ENCODE data around the gene CFAP210.
A peak's percentile ranks its signal among the peaks of the same experiment; 100 is the strongest.
"Not testable (repeated sequence)": the region's sequence is repeated elsewhere in the genome, so short reads cannot be mapped to it uniquely, and the experiment has no call there.

Gene CFAP210

DNA sequence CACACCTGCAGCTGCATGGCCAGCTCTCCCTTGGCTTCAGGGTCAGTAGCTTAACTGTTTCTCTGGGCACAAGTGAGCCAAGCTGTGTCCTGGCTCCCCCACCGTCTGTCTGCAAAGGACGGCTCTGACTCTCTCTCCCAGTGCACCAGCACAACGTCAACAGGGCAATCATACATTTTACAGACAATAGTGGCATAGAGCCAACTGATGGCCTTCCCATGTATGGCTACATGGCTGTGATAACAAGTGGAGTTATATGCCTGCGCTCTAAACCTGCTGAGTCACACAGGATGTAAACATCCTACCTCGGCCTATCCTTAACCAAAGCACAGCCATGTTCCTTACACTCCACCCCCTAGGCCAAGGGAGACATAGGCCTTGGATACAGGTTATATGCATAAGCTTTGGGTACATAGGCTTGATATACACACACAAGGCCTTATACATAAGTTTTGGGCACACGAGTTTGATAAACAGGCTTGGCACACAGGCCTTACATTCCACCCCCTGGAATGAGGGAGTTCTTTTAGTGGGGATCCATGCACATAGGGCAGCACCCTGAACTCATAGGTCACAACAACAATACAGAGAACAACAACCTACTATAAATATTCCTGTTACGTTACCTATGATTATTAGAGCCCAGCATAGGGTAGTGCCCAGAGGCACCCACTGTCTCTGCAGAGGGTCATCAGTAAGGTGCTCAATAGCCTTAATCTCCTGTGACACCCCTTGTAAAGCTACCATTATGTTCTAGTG lies 17.7 kb upstream of the CFAP210 start:
- DNase-seq, result no peak

- DNase-seq, result no peak
Observed at GRCh38 chr2:169709981-169710380, 15.8 kb upstream of the CFAP210 start.

DNA sequence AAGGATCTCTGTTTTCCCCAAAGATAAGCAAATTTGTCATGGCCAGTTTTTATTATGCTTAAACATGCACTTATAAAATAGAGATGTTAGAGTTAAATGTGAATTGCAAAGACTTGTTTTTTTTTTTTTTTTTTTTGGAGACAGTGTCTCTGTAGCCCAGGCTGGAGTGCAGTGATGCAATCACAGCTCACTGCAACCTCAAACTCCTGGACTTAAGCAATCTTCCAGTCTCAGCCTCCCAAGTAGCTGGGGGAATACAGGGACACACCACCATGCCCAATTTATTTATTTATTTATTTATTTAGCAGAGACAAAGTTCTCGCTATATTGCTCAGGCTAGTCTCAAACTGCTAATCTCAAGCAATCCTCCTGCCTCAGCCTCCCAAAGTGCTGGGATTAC lies 15.1 kb upstream of the CFAP210 start:
- no peak for DNase-seq

DNA sequence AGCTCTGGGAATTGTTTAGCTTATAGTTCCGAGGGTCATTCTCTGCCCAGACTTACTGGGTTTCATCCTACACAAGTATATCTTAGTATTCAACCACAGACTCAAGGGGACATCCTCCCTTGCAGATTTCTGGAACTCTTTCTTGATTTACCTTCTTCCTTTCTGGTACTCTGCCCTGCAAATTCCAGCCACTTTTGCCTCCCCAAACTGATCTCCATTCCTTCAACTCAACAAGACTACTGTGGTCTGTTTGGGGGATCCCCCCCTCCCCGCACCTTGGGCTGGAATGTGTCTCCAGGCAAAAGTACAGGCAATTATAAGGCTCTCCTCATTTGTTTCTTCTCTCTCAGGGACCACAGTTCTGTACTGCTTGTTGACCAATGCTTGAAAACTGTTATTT lies 13.4 kb upstream of the CFAP210 start:
- DNase-seq, result no peak

DNA sequence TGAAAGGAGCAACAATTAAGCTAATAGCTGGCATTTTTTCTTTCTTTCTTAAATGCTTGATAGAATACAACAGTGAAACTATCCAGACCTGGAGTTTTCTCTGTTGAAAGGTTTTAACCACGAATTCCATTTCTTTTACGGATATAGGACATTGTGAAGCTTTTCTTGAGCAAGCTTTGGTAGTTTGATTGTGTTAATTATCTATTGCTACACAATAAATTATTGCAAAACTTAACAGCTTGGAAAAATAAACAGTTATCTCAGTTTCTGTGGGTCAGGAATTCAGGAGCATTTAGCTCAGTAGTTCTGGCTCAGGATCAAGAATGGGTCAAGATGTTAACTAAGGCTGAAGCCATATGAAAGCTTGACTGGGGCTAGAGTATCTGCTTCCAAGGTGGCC lies 11.7 kb upstream of the CFAP210 start:
- no peak for DNase-seq

DNA sequence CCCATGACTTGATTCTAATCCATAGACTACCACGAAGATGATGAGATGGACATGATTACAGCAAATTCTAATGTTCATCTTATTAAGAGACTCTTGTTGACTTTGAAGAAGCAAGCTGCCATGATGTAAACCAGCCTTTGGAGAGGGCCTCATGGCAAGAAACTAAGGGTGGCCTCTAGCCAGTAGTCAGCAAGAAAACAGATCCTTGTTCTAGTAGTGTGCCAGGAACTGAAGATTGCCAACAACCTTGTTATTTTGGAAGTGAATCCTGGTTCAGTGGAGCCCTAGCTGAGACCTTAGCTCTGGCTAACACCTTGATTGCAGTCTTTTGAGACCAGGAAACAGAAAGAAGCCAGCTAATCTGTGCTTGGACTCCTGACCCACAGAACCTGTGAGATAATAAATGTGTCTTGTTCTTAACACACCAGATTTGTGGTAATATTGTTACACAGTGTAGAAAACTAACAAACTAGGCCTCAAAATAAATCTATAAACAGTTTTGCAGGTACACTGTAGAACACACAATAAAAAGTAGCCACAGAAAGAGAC lies 10.0 kb upstream of the CFAP210 start:
- no peak for DNase-seq

GRCh38 chr2:169702996-169703395 lies 8.8 kb upstream of the CFAP210 start:
- DNase-seq, result no peak

DNA sequence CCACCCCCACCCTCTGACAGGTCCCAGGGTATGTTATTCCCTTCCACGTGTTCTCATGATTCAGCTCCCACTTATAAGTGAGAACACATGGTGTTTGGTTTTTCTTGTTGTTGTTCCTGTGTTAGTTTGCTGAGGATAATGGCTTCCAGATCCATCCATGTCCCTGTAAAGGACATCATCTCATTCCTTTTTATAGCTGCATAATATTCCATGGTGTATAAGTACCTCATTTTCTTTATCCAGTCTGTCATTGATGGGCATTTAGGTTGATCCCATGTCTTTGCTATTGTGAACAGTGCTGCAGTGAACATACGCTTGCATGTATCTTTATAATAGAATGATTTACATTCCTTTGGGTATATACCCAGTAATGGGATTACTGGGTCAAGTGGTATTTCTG lies 5.0 kb upstream of the CFAP210 start:
- not testable (repeated sequence) for DNase-seq

GRCh38 chr2:169696381-169696780 lies 2.2 kb upstream of the CFAP210 start:
- DNase-seq, result no peak

- no peak for DNase-seq
Observed at GRCh38 chr2:169694894-169695260, 672 bp upstream of the CFAP210 start.

GRCh38 chr2:169693360-169693759 lies 845 bp downstream of the CFAP210 start:
- DNase-seq, result peak; percentile 55

DNA sequence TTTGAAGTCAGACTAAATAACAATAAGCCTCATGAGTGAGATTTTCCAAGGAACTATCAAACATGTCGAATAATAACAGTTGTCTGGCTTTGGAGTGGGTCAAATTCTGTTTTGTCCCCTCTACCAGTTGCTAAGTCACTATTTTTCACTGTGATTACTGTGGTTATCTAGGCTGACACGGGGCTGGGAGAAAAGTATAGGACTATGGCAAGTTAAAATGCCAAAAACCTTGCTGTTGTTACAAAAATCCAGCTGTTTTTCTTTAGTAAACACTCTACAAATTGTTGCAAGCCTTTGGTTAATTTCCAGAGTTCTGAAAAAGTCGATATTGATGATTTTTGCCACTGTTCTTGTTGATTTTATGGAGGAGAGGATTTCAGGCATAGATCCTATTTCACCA lies 1.5 kb downstream of the CFAP210 start:
- DNase-seq, result no peak

GRCh38 chr2:169690958-169691357 lies 3.2 kb downstream of the CFAP210 start:
- no peak for DNase-seq

DNA sequence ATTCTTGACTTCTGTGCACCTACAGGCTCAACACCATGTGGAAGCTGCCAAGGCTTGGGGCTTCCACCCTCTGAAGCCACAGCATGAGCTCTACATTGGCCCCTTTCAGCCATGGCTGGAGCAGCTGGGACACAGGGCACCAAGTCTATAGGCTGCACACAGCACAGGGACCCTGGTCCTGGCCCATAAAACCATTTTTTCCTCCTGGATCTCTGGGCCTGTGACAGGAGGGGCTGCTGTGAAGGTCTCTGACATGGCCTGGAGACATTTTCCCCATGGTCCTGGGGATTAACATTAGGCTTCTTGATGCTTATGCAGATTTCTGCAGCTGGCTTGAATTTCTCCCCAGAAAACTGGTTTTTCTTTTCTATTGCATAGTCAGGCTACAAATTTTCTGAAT lies 6.3 kb downstream of the CFAP210 start:
- DNase-seq, result not testable (repeated sequence)

GRCh38 chr2:169686825-169687224 lies 7.4 kb downstream of the CFAP210 start:
- not testable (repeated sequence) for DNase-seq

GRCh38 chr2:169684712-169685111 lies 9.5 kb downstream of the CFAP210 start:
- DNase-seq, result not testable (repeated sequence)

- DNase-seq, result no peak
Observed at GRCh38 chr2:169684135-169684565, 10.1 kb downstream of the CFAP210 start.

DNA sequence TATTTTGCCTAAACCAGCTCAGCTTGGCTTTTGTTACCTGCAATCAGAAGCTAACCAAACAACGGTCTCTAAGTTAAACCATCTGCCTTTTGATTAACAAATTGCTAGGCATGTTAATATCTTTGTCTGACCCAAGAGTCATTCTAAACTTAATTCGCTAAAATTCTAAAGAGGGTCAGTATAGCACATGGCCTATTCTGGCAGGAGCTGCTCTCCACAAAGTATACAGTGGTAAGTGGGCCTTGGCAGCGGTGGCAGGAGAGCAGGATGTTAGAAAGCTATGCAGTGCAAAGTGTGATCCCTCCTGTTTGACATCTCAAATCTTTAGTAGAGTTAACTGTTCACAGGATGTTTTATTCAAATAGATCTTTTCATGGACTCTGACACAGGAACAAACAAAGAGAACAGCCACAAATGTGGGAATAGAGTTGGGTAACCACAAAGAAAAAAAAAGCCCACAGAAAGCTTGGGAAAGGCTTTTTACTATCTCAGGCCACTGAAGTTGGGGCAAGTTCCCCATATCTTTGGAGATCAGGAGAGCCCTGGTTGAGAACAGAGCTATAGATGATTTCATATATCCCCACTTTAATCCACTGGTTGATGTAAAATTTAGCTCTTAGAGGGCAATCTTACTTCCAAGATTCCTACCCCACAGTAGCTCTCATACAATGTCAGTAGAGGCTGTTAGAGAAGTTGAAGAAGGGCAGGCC lies 10.6 kb downstream of the CFAP210 start:
- no peak for DNase-seq

DNA sequence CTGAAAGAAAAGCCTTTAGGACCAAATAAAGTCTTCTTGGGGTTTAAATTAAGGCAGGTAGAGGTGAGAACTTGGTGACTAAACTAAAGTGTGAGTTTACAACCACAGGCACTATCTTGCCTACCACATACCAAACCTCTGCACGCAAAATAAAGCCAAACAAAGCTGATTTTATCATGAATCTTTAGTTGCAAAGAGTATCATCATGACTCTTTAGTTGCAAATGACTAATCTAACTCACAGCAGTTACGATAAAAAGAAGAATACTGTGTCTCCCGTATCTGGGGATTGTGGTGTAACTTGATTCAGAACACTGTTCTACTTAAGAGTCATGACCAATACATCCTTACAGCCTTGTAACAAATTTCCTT lies 11.2 kb downstream of the CFAP210 start:
- DNase-seq, result peak; percentile 21

GRCh38 chr2:169676850-169677249 lies 17.4 kb downstream of the CFAP210 start:
- DNase-seq, result no peak

GRCh38 chr2:169676357-169676756 lies 17.8 kb downstream of the CFAP210 start:
- no peak for DNase-seq

GRCh38 chr2:169673921-169674320 lies 20.3 kb downstream of the CFAP210 start:
- DNase-seq, result no peak

GRCh38 chr2:169673106-169673505 lies 21.1 kb downstream of the CFAP210 start:
- no peak for DNase-seq

DNA sequence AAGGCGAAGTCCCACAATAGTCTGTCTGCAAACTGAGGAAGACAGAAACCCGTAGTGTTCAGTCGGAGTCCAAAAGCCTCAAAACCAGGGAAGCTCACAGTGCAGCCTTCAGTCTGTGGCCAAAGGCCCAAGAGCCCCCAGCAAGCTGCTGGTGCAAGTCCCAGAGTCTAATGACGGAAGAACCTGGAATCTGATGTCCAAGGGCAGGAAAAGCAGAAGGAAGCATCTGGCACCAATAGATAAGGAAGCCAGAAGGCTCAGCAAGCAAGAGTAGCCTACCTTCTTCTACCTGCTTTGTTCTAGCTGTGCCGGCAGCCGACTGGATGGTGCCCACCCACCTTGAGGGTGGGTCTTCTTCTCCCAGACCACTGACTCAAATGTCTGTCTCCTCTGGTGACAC lies 21.8 kb downstream of the CFAP210 start:
- no peak for DNase-seq
